ENCODE measurements around the gene PDZRN4. TPM values are rescaled to one million over a fixed set of nuclear protein-coding genes. Genes with fewer than 3 reads are reported as not detected.

The PDZRN4 gene
- total and polyA plus RNA-seq, 2 donors (not counting 3 experiments of a cell fraction or from before 2014, with no cell fraction given): not detected

DNA sequence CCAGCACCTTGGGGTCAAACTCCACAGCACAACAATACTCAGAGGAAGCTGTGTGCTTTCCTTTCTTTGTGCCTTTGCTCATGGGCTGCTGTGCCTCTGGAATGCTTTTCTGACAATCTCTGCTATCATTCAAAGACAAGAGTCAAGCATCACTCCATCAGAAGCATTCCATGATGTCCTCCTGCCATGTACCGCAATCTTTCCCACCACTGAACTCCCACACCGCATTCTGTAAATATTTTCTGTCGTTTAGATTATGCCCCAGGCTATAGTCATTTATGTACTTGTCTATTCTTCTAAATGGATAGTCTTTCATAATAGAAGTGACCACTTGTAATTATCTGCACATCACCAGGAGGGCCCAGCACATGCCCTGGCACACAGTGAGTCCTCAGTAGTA is 327.8 kb downstream of the PDZRN4 start:
- Histone ChIP-seq H3K4me3 (replicated peaks in 1 of 3; ENCODE audit: insufficient read depth in 1 of 3, low read depth in 1 of 3, low read length in 3 of 3) (no peak overlapping the region), H3K9ac (replicated peaks; ENCODE audit: extremely low read depth, insufficient read depth, low read length) (no peak overlapping the region), H2AFZ (ENCODE audit: low read depth, low read length) (no peak overlapping the region), H3K9me3 (replicated peaks; ENCODE audit: control insufficient read depth, insufficient read depth, low read length) (no peaks in the 10 kb centered on the region), H3K27me3 (ENCODE audit: control insufficient read depth in 2 of 2, insufficient read depth in 2 of 2, low read length in 2 of 2) (no peaks in the 10 kb centered on the region), H3K27ac (ENCODE audit: insufficient read depth, low read depth, low read length) (no peak overlapping the region), H3K4me1 (ENCODE audit: control insufficient read depth, extremely low read depth, insufficient read depth, low read length) (peaks cover 11% of the 10 kb centered on the region), H3K4me2 (ENCODE audit: insufficient read depth, low read length) (no peak overlapping the region), H3K36me3 (ENCODE audit: control insufficient read depth in 2 of 2, extremely low read depth in 1 of 2, insufficient read depth in 2 of 2, low read length in 2 of 2) (no peaks in the 10 kb centered on the region), H3K9me1 (replicated peaks; ENCODE audit: control insufficient read depth, extremely low read depth, insufficient read depth, low read length) (no peaks in the 10 kb centered on the region), H4K20me1 (replicated peaks; ENCODE audit: control insufficient read depth, extremely low read depth, insufficient read depth, low read length) (no peaks in the 10 kb centered on the region), H3K79me2 (ENCODE audit: control insufficient read depth, insufficient read depth, low read length) (no peaks in the 10 kb centered on the region)
- CTCF ChIA-PET: no interaction called here
- dilution Hi-C loops (cut with MboI; ENCODE audit: extremely low pct_ligation_motif_present, low sequenced_read_pairs): no loop called here
- TF ChIP-seq POLR2A (IDR thresholded peaks at IDR 0.05; ENCODE audit: low read depth, low read length) (no peak), FOS (IDR thresholded peaks at IDR 0.05; ENCODE audit: borderline replicate concordance, insufficient read depth, low read length) (no peak), JUN (IDR thresholded peaks at IDR 0.05; ENCODE audit: borderline replicate concordance, insufficient read depth, insufficient read length, low read depth) (no peak), GATA2 (IDR thresholded peaks at IDR 0.05; ENCODE audit: insufficient read depth, insufficient read length, low read depth, low read length) (no peak), EZH2 (IDR thresholded peaks at IDR 0.05; ENCODE audit: borderline replicate concordance, low read depth, low read length, severe bottlenecking) (no peak), POLR2AphosphoS5 (IDR thresholded peaks at IDR 0.05; ENCODE audit: insufficient read depth, low read depth, low read length) (no peak), MYC (IDR thresholded peaks at IDR 0.05; ENCODE audit: low read depth, low read length) (no peak)
- TF ChIP-seq, protein P1, sequence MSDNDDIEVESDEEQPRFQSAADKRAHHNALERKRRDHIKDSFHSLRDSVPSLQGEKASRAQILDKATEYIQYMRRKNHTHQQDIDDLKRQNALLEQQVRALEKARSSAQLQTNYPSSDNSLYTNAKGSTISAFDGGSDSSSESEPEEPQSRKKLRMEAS (IDR thresholded peaks at IDR 0.05; ENCODE audit: insufficient read depth, insufficient read length): no peak
- TF ChIP-seq, protein P2, sequence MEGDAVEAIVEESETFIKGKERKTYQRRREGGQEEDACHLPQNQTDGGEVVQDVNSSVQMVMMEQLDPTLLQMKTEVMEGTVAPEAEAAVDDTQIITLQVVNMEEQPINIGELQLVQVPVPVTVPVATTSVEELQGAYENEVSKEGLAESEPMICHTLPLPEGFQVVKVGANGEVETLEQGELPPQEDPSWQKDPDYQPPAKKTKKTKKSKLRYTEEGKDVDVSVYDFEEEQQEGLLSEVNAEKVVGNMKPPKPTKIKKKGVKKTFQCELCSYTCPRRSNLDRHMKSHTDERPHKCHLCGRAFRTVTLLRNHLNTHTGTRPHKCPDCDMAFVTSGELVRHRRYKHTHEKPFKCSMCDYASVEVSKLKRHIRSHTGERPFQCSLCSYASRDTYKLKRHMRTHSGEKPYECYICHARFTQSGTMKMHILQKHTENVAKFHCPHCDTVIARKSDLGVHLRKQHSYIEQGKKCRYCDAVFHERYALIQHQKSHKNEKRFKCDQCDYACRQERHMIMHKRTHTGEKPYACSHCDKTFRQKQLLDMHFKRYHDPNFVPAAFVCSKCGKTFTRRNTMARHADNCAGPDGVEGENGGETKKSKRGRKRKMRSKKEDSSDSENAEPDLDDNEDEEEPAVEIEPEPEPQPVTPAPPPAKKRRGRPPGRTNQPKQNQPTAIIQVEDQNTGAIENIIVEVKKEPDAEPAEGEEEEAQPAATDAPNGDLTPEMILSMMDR (IDR thresholded peaks at IDR 0.05; ENCODE audit: extremely low read depth in 1 of 2, insufficient read depth in 1 of 2, low read depth in 1 of 2, low read length in 2 of 2): no peak
- intact Hi-C loops (cut with micrococcal nuclease): loop anchor here (2.0 kb wide), 1 partner anchor 13 kb away; no protein-coding TSS in a partner anchor
- DNase-seq (ENCODE audit: low read depth, low spot score): no peak
- FAIRE-seq: no peak
- POLR2A ChIA-PET: no interaction called here
- no TSS peak for BruUV-seq (replicated peaks)
